ENCODE measurements around the gene POGLUT3. TPM values are rescaled to one million over a fixed set of nuclear protein-coding genes. Genes with fewer than 3 reads are reported as not detected.

The POGLUT3 gene
- total RNA-seq, 4 donors from 2014 or later, result 30.0 to 106 (median 51.1) TPM

DNA sequence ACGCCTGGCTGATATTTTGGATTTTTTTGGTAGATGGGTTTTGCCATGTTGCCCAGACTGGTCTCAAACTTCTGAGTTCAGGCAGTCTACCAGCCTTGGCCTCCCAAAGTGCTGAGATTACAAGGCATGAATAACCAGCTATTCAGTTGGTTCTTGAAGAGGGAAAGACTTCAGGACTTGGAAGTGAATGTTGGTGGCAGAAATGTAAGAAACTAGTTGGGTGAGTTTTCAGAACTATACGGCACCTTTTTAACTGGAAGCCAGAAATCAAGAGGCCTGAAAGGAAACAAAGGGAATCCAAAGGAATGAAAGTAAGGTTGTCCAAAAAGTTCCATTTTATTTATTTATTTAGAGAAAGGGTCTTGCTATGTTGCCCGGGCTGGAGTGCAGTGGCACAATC lies 2.9 kb downstream of the POGLUT3 start:
- intact Hi-C loops (cut with DNase I; ENCODE audit: low total_unique reads), result no loop called here
- H3K36me3 ChIP-seq, result no peaks in the 10 kb centered on the region
- TF ChIP-seq, protein P1, sequence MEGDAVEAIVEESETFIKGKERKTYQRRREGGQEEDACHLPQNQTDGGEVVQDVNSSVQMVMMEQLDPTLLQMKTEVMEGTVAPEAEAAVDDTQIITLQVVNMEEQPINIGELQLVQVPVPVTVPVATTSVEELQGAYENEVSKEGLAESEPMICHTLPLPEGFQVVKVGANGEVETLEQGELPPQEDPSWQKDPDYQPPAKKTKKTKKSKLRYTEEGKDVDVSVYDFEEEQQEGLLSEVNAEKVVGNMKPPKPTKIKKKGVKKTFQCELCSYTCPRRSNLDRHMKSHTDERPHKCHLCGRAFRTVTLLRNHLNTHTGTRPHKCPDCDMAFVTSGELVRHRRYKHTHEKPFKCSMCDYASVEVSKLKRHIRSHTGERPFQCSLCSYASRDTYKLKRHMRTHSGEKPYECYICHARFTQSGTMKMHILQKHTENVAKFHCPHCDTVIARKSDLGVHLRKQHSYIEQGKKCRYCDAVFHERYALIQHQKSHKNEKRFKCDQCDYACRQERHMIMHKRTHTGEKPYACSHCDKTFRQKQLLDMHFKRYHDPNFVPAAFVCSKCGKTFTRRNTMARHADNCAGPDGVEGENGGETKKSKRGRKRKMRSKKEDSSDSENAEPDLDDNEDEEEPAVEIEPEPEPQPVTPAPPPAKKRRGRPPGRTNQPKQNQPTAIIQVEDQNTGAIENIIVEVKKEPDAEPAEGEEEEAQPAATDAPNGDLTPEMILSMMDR (IDR thresholded peaks at IDR 0.05), result no peak
- no peak for TF ChIP-seq POLR2A (IDR thresholded peaks at IDR 0.05)

DNA sequence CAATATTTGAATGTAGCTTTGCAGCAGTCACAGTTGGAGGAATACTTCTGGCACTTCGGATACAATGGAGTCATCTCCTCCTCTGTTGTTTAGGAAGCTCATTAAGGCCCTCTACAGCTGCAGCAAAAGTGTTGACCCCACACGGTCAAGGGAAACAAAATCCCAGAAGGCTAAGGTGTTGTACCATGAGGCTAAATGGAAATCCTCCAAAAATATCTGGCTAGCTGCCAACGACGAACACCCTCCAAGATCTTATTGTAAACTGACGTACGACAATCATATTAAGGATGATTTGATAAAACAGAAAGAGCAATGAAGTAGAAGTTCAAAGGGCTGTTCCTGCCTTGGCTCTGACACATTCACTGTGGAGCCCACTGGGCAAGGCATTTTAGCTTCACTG lies 4.0 kb downstream of the POGLUT3 start:
- Histone ChIP-seq H3K4me1 (no peaks in the 10 kb centered on the region), H3K4me3 (no peak overlapping the region), H3K36me3 (no peaks in the 10 kb centered on the region), H3K9me3 (no peaks in the 10 kb centered on the region), H3K27ac (no peak overlapping the region), H3K27me3 (no peaks in the 10 kb centered on the region)
- intact Hi-C loops (cut with DNase I; ENCODE audit: low total_unique reads), result no loop called here
- DNase-seq, result no peak
- TF ChIP-seq, protein P1 (IDR thresholded peaks at IDR 0.05), result no peak

More for the DNA sequence above, 2.9 kb downstream of the POGLUT3 start:
- H3K27me3 ChIP-seq, result no peaks in the 10 kb centered on the region
- DNase-seq, result no peak
- no peaks in the 10 kb centered on the region for H3K9me3 ChIP-seq
- no peak overlapping the region for H3K4me3 ChIP-seq
- H3K4me1 ChIP-seq, result no peaks in the 10 kb centered on the region
- no peak overlapping the region for H3K27ac ChIP-seq

DNA sequence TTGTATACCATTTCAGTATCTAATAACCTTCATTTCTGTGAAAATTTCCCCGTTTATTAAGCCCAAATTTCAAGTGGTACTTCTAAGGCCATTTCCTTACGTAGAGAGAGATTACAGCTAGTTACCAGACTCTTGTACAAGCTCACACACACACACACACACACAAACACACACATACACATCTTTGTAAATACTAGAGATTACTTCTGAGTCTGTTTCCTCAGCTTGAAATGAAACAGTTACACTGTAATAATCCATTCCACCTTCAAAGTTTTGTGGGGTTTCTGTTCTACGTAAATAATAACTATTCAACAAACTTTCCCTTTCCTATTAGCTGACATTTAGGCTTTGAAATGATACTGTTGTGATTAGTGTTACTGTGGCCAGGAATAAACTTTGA lies 6.2 kb downstream of the POGLUT3 start:
- Histone ChIP-seq H3K27ac (no peak overlapping the region), H3K9me3 (no peaks in the 10 kb centered on the region), H3K36me3 (no peaks in the 10 kb centered on the region), H3K4me1 (no peaks in the 10 kb centered on the region), H3K4me3 (no peak overlapping the region), H3K27me3 (no peaks in the 10 kb centered on the region)
- intact Hi-C loops (cut with DNase I; ENCODE audit: low total_unique reads), result no loop called here
- DNase-seq, result no peak
- TF ChIP-seq, protein P1 (IDR thresholded peaks at IDR 0.05), result no peak
- no peak for TF ChIP-seq POLR2A (IDR thresholded peaks at IDR 0.05)

DNA sequence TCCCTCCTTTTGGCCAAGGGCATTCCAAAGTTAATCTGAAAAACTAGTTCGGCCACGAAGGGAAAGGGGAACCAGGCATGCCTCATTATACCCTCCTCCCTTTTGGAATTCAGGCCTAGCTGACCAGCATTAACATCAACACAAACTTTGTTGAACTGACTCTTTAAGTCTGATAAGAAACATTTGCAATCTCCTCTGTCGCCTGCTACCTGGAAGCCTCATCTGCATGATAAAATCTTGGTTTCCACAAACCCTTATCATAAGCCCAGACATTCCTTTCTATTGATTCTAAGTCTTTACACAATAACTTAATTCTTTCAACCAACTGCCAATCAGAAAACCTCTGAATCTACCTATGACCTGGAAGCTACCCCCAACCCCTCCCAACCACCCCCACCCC lies 11.4 kb downstream of the POGLUT3 start:
- Histone ChIP-seq H3K4me3 (no peak overlapping the region), H3K27ac (no peak overlapping the region), H3K27me3 (no peaks in the 10 kb centered on the region), H3K4me1 (no peaks in the 10 kb centered on the region), H3K9me3 (no peaks in the 10 kb centered on the region), H3K36me3 (no peaks in the 10 kb centered on the region)
- intact Hi-C loops (cut with DNase I; ENCODE audit: low total_unique reads), result no loop called here
- no peak for DNase-seq
- TF ChIP-seq, protein P1 (IDR thresholded peaks at IDR 0.05), result no peak
- TF ChIP-seq POLR2A (IDR thresholded peaks at IDR 0.05), result no peak

DNA sequence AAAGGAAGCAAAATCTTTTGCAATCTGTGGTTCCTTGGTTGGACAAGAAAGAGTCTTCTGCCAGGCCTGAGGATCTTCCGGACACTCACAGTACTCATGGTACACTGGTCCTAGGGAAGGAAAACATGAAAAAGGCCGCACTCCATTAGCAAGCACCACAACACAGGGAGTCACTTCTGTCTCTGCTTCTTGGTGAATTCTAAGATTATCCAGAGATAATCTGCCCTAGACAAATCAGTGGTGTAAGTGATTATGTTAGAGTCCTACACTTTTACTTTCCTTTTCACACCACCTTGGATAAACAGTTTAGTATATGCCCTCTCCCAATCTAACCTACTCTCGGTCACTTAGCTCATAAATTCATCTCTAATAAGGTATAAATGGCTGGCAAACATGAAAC lies 11.9 kb downstream of the POGLUT3 start:
- Histone ChIP-seq H3K4me3 (no peak overlapping the region), H3K36me3 (no peaks in the 10 kb centered on the region), H3K4me1 (no peaks in the 10 kb centered on the region), H3K9me3 (no peaks in the 10 kb centered on the region), H3K27ac (no peak overlapping the region), H3K27me3 (no peaks in the 10 kb centered on the region)
- intact Hi-C loops (cut with DNase I; ENCODE audit: low total_unique reads), result no loop called here
- DNase-seq, result no peak
- TF ChIP-seq POLR2A (IDR thresholded peaks at IDR 0.05), result no peak
- TF ChIP-seq, protein P1 (IDR thresholded peaks at IDR 0.05), result no peak

All from uterus (tissue), 4 donors.